Measurements from ENCODE around the gene CACNB4. TPM values are rescaled to one million over a fixed set of nuclear protein-coding genes. Genes with fewer than 3 reads are reported as not detected.

CACNB4 gene
- total and polyA plus RNA-seq, 5 donors: 0.25 to 1.5 (median 0.86) TPM

DNA sequence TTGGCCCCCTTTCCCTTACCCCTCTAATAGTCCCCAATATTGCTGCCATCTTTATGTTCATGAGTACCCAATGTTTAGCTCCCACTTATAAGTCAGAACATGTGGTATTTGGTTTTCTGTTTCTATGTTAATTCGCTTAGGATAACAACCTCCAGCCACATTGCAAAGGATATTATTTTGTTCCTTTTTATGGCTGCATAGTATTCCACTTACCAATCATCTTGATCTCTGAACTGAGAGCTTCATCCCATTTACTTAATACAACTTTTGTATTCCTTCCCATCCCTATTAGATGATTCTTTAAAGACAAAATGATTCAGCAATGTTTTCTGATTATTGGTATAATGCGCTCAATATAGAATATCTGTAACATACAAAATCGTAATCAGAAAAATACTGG lies 307.3 kb downstream of the CACNB4 start:
- Histone ChIP-seq H3K4me3 (ENCODE audit: low read length) (no peak overlapping the region), H3K27ac (ENCODE audit: low read length) (no peak overlapping the region), H3K9me3 (ENCODE audit: control insufficient read depth, low read length) (no peaks in the 10 kb centered on the region), H3K27me3 (ENCODE audit: control insufficient read depth, insufficient read depth) (no peaks in the 10 kb centered on the region), H3K4me1 (ENCODE audit: control insufficient read depth, insufficient read depth, low read length) (peaks cover 2% of the 10 kb centered on the region)
- 98% methylated on average over 3 of the region's 3 CpGs for WGBS
- no peak for DNase-seq
- ATAC-seq: no peak
- intact Hi-C loops (cut with DNase I): no loop called here

DNA sequence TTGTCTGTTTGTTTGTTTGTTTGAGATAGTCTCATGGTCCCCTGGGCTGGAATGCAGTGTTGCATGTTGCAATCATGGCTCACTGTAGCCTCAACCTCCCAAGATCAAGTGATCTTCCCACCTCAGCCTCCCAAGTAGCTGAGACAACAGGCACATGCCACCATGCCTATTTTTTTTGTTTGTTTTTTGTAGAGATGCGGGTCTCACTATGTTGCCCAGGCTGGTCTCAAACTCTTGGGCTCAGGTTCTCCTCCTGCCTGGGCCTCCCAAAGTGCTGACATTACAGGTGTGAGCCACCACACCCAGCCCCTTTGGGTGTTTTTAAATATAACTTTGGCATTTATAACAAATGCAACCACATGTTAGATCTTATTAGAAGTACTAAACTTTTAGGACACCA lies 308.2 kb downstream of the CACNB4 start:
- Histone ChIP-seq H3K27ac (ENCODE audit: low read length) (no peak overlapping the region), H3K4me3 (ENCODE audit: low read length) (no peak overlapping the region), H3K9me3 (ENCODE audit: control insufficient read depth, low read length) (no peaks in the 10 kb centered on the region), H3K27me3 (ENCODE audit: control insufficient read depth, insufficient read depth) (no peaks in the 10 kb centered on the region), H3K4me1 (ENCODE audit: control insufficient read depth, insufficient read depth, low read length) (peaks cover 2% of the 10 kb centered on the region)
- DNase-seq: no peak
- ATAC-seq: no peak
- WGBS: 98% methylated on average over 1 of the region's 1 CpG
- intact Hi-C loops (cut with DNase I): no loop called here

DNA sequence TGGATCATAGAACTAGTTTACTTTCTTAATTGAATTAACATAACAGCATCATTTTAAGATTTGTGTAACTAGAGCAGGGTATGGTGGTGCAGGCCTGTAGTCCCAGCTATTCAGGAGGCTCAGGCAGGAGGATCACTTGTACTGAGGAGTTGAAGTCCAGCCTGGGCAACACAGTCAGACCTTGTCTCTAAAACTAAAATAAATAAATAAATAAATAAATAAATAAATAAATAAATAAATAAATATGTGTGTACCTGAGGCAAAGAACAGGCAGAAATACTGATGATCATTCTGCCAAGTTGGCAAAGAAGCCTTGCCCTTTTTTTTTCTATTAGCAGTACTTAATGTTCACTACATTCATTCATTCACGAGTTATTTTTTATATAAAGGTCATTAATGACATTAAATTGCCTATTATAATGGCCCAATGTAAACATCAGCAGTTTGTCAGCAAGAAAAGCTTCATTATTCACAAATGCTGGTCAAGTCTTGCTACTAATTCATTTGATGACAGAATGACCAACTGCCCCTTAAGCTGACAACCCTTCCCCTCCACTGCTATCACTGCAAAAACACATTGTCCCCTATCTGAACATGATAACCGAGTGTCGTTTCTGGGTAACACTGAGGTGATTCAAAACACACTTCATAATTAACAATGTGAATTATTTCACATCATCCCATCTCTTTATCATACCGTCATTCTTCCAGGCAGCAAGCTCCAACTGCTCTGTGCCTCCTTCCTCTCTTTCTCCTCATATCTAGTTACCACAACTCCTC lies 309.6 kb downstream of the CACNB4 start:
- H3K9me3 ChIP-seq (ENCODE audit: control insufficient read depth, low read length): no peaks in the 10 kb centered on the region
- DNase-seq (no peak), ATAC-seq (peak in 1 of 2 donors; percentile 23)
- intact Hi-C loops (cut with DNase I): no loop called here
- no peak overlapping the region for H3K4me3 ChIP-seq (ENCODE audit: low read length)
- 60% methylated on average over 4 of the region's 4 CpGs for WGBS
- peaks cover 2% of the 10 kb centered on the region for H3K4me1 ChIP-seq (ENCODE audit: control insufficient read depth, insufficient read depth, low read length)
- H3K27ac ChIP-seq (ENCODE audit: low read length): no peak overlapping the region
- H3K27me3 ChIP-seq (ENCODE audit: control insufficient read depth, insufficient read depth): no peaks in the 10 kb centered on the region

DNA sequence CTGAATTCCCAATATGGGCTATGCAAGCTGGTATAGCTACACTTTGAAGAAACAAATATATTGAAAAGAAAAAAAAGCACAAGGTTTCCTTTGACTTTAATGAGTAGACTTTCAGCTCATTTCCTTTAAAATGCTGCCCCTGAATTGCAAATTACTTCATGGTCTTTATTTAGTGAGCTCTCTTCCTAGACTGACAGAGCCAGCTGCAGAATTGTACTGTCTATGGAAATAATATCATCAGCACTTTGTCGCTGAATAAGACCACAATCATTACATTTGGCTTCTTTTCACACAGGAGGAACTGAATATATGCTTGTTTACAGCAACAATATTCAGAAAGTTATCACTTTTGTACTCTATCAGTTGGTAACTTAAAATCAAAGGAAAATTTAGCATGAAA lies 312.4 kb downstream of the CACNB4 start:
- H3K4me3 ChIP-seq (ENCODE audit: low read length): no peak overlapping the region
- intact Hi-C loops (cut with DNase I): no loop called here
- DNase-seq (no peak), ATAC-seq (no peak)
- 90% methylated on average over 1 of the region's 1 CpG for WGBS
- no peaks in the 10 kb centered on the region for H3K27me3 ChIP-seq (ENCODE audit: control insufficient read depth, insufficient read depth)
- H3K27ac ChIP-seq (ENCODE audit: low read length): no peak overlapping the region
- no peaks in the 10 kb centered on the region for H3K9me3 ChIP-seq (ENCODE audit: control insufficient read depth, low read length)
- peaks cover 2% of the 10 kb centered on the region for H3K4me1 ChIP-seq (ENCODE audit: control insufficient read depth, insufficient read depth, low read length)

DNA sequence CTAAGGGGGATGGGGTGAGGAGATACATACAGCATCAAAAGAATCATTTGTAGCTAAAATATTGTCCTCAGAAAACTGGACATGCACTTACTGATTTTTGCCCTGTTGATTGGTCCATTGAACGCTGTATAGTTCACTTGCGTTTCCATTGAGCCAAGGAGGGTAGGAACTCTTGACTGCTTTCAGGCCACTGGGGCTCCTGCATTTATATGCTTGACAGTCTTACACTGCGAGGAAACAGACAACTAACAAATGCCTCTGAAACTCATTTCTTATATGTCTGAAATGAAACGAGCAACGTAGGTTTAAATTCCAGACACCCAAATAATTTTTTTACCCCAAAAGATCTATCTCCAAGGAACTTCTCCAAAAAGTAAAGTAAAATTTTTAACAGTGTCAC lies 312.8 kb downstream of the CACNB4 start:
- Histone ChIP-seq H3K9me3 (ENCODE audit: control insufficient read depth, low read length) (no peaks in the 10 kb centered on the region), H3K27ac (ENCODE audit: low read length) (no peak overlapping the region), H3K4me1 (ENCODE audit: control insufficient read depth, insufficient read depth, low read length) (peaks cover 2% of the 10 kb centered on the region), H3K27me3 (ENCODE audit: control insufficient read depth, insufficient read depth) (no peaks in the 10 kb centered on the region), H3K4me3 (ENCODE audit: low read length) (no peak overlapping the region)
- no peak for ATAC-seq
- WGBS: 97% methylated on average over 5 of the region's 5 CpGs
- DNase-seq: no peak
- intact Hi-C loops (cut with DNase I): no loop called here

DNA sequence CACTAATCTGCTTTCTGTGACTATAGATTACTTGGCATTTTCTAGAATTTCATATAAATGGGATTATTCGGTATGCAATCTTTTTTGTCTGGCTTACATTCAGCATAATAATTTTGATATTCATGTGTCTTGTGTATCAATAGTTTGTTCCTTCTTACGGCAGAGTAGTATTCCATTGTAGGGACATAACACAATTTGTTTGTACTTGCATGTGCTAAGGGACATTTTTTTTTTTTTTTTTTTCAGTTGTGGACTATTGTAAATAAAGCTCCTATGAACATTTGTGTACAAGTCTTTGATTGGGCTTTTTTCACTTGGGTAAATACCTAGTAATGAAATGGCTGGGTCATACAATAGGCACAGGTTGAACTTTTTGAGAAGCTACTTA lies 315.7 kb downstream of the CACNB4 start:
- intact Hi-C loops (cut with DNase I): no loop called here
- ATAC-seq (no peak), DNase-seq (no peak)
- Histone ChIP-seq H3K4me3 (ENCODE audit: low read length) (no peak overlapping the region), H3K9me3 (ENCODE audit: control insufficient read depth, low read length) (no peaks in the 10 kb centered on the region), H3K4me1 (ENCODE audit: control insufficient read depth, insufficient read depth, low read length) (no peaks in the 10 kb centered on the region), H3K27me3 (ENCODE audit: control insufficient read depth, insufficient read depth) (no peaks in the 10 kb centered on the region), H3K27ac (ENCODE audit: low read length) (no peak overlapping the region)
- WGBS: 88% methylated on average over 2 of the region's 2 CpGs

Other genes with a start within 250 kb of the CACNB4 start
- 10 to 100 TPM; 25.0 to 32.2 (median 28.9) TPM for gene STAM2, start 76.7 kb upstream of the CACNB4 start, total RNA-seq
- gene STAM2, start 76.7 kb upstream of the CACNB4 start, polyA plus RNA-seq: 8.2 TPM
- 10 to 100 TPM in 2 of 4 donors, 1 to 10 TPM in 2; 7.2 to 10.8 (median 9.9) TPM for gene FMNL2, start 236.1 kb upstream of the CACNB4 start, total RNA-seq
- 7.9 TPM for gene FMNL2, start 236.1 kb upstream of the CACNB4 start, polyA plus RNA-seq